Progenitor cell of endocrine pancreas (in vitro differentiated cells): ENCODE data around the gene SERTAD1. TPM values are rescaled to one million over a fixed set of nuclear protein-coding genes. Genes with fewer than 3 reads are reported as not detected.
"Not testable (repeated sequence)": the region's sequence is repeated elsewhere in the genome, so short reads cannot be mapped to it uniquely, and the experiment has no call there.

Source experiments
- DNase-seq: peaks from one replicate; pipeline ENCODE4 v3.0.0; 2021; ENCODE audit warnings: low spot score; ENCODE audit not compliant: unreplicated experiment
- H3K27ac Mint-ChIP-seq: 2 replicates; pipeline ENCODE4 v1.8.0; 2021; ENCODE audit warnings: mild to moderate bottlenecking, moderate library complexity, mixed read lengths
- H3K27me3 Mint-ChIP-seq: 2 replicates; pipeline ENCODE4 v1.8.0; 2021; ENCODE audit warnings: mixed read lengths
- H3K36me3 Mint-ChIP-seq: 2 replicates; pipeline ENCODE4 v1.8.0; 2022; ENCODE audit warnings: mixed read lengths; ENCODE audit not compliant: insufficient read depth
- H3K4me1 Mint-ChIP-seq: 2 replicates; pipeline ENCODE4 v1.8.0; 2021; ENCODE audit warnings: low read depth, mixed read lengths
- H3K4me3 Mint-ChIP-seq: 2 replicates; pipeline ENCODE4 v1.8.0; 2021; ENCODE audit warnings: low read depth, mild to moderate bottlenecking, moderate library complexity, mixed read lengths
- H3K9me3 Mint-ChIP-seq: 2 replicates; pipeline ENCODE4 v1.8.0; 2021; ENCODE audit warnings: low read depth, mixed read lengths
- CTCF ChIP-seq: fragments of 200-600 bp; sonication (generic); IDR thresholded peaks from one replicate; pipeline ENCODE4 v1.5.0; 2021; ENCODE audit warnings: antibody characterized with exemption, mild to moderate bottlenecking; ENCODE audit not compliant: unreplicated experiment
- total RNA-seq: library from RNA; stranded (reverse); gene quantifications from 2 replicates; pipeline ENCODE4 v1.2.1, GENCODE V29; 2021

The SERTAD1 gene
- total RNA-seq, 1 donor from 2014 or later = 4.4 TPM

GRCh38 chr19:40464059-40465024, 38.5 kb upstream of the SERTAD1 start:
- H3K27ac Mint-ChIP-seq = peak overlapping the region; percentile 93
- no peaks in the 10 kb centered on the region for H3K36me3 Mint-ChIP-seq
- peak; percentile 84 for DNase-seq
- H3K4me3 Mint-ChIP-seq = peak overlapping the region; percentile 73
- TF ChIP-seq CTCF = peak; percentile 75
- H3K9me3 Mint-ChIP-seq = no peaks in the 10 kb centered on the region
- peaks cover 28% of the 10 kb centered on the region for H3K27me3 Mint-ChIP-seq
- peaks cover 13% of the 10 kb centered on the region for H3K4me1 Mint-ChIP-seq

GRCh38 chr19:40463587-40464037, 37.8 kb upstream of the SERTAD1 start:
- Mint-ChIP-seq H3K27me3 (peaks cover 21% of the 10 kb centered on the region), H3K4me1 (peaks cover 13% of the 10 kb centered on the region)
- H3K36me3 Mint-ChIP-seq, H3K9me3 Mint-ChIP-seq, H3K4me3 Mint-ChIP-seq, DNase-seq, H3K27ac Mint-ChIP-seq: not testable (repeated sequence)

- Mint-ChIP-seq H3K4me3 (no peak overlapping the region), H3K36me3 (no peaks in the 10 kb centered on the region), H3K9me3 (no peaks in the 10 kb centered on the region), H3K27me3 (peaks cover 9% of the 10 kb centered on the region), H3K27ac (peak overlapping the region; percentile 37), H3K4me1 (peaks cover 13% of the 10 kb centered on the region)
- no peak for TF ChIP-seq CTCF
- DNase-seq = no peak
Observed at GRCh38 chr19:40461669-40462221, 36.0 kb upstream of the SERTAD1 start.

GRCh38 chr19:40460185-40460584, 34.4 kb upstream of the SERTAD1 start:
- no peaks in the 10 kb centered on the region for H3K36me3 Mint-ChIP-seq
- peaks cover 4% of the 10 kb centered on the region for H3K4me1 Mint-ChIP-seq
- DNase-seq = no peak
- no peak overlapping the region for H3K27ac Mint-ChIP-seq
- no peaks in the 10 kb centered on the region for H3K9me3 Mint-ChIP-seq
- TF ChIP-seq CTCF = no peak
- no peaks in the 10 kb centered on the region for H3K27me3 Mint-ChIP-seq
- H3K4me3 Mint-ChIP-seq = no peak overlapping the region

GRCh38 chr19:40458597-40458974, 32.8 kb upstream of the SERTAD1 start:
- DNase-seq = no peak
- H3K4me3 Mint-ChIP-seq = no peak overlapping the region
- H3K4me1 Mint-ChIP-seq = no peaks in the 10 kb centered on the region
- no peaks in the 10 kb centered on the region for H3K27me3 Mint-ChIP-seq
- no peak for TF ChIP-seq CTCF
- H3K36me3 Mint-ChIP-seq = no peaks in the 10 kb centered on the region
- no peak overlapping the region for H3K27ac Mint-ChIP-seq
- H3K9me3 Mint-ChIP-seq = no peaks in the 10 kb centered on the region
